ENCODE results near the gene OST4.

- no peak for TF ChIP-seq CTCF (conservative IDR thresholded peaks at IDR 0.05; ENCODE audit: low read length)
- TF ChIP-seq EZH2phosphoT487 (IDR thresholded peaks at IDR 0.05; ENCODE audit: borderline replicate concordance), result no peak
Measured at GRCh38 chr2:27042985-27043634, 28.3 kb downstream of the OST4 start.

All from Loucy (cell line).